ENCODE measurements around the gene STK32C. TPM values are rescaled to one million over a fixed set of nuclear protein-coding genes. Genes with fewer than 3 reads are reported as not detected.
"Not testable (repeated sequence)": the region's sequence is repeated elsewhere in the genome, so short reads cannot be mapped to it uniquely, and the experiment has no call there.

The STK32C gene
- total RNA-seq, 3 donors from 2014 or later: 14.8 to 18.0 (median 15.3) TPM

GRCh38 chr10:132305654-132306342 is 2.0 kb downstream of the STK32C start:
- peaks cover 10% of the 10 kb centered on the region for H3K4me1 Mint-ChIP-seq (ENCODE audit: low read depth)
- H3K27me3 Mint-ChIP-seq (ENCODE audit: low read depth): peaks cover 4% of the 10 kb centered on the region
- no peaks in the 10 kb centered on the region for H3K36me3 Mint-ChIP-seq (ENCODE audit: insufficient read depth)
- H3K9me3 Mint-ChIP-seq: no peaks in the 10 kb centered on the region
- no peak for ATAC-seq
- peak overlapping the region; percentile 90 for H3K4me3 Mint-ChIP-seq
- DNase-seq: no peak

GRCh38 chr10:132304756-132305509 is 2.8 kb downstream of the STK32C start:
- Mint-ChIP-seq H3K27me3 (ENCODE audit: low read depth) (peaks cover 4% of the 10 kb centered on the region), H3K4me3 (no peak overlapping the region), H3K36me3 (ENCODE audit: insufficient read depth) (no peaks in the 10 kb centered on the region), H3K9me3 (no peaks in the 10 kb centered on the region), H3K4me1 (ENCODE audit: low read depth) (peaks cover 10% of the 10 kb centered on the region)
- DNase-seq (no peak), ATAC-seq (no peak)

- DNase-seq (no peak), ATAC-seq (no peak)
- Mint-ChIP-seq H3K9me3 (no peaks in the 10 kb centered on the region), H3K27me3 (ENCODE audit: low read depth) (peaks cover 4% of the 10 kb centered on the region), H3K36me3 (ENCODE audit: insufficient read depth) (no peaks in the 10 kb centered on the region), H3K4me1 (ENCODE audit: low read depth) (peaks cover 10% of the 10 kb centered on the region), H3K4me3 (no peak overlapping the region)
These were observed 4.2 kb downstream of the STK32C start for GRCh38 chr10:132303361-132304115.

- H3K4me1 Mint-ChIP-seq (ENCODE audit: low read depth): peaks cover 12% of the 10 kb centered on the region
- H3K27me3 Mint-ChIP-seq (ENCODE audit: low read depth): peaks cover 4% of the 10 kb centered on the region
- no peaks in the 10 kb centered on the region for H3K9me3 Mint-ChIP-seq
- no peak overlapping the region for H3K4me3 Mint-ChIP-seq
- DNase-seq (no peak), ATAC-seq (no peak)
- no peaks in the 10 kb centered on the region for H3K36me3 Mint-ChIP-seq (ENCODE audit: insufficient read depth)
These were observed 5.1 kb downstream of the STK32C start for GRCh38 chr10:132302421-132303310.

- H3K4me3 Mint-ChIP-seq: no peak overlapping the region
- H3K4me1 Mint-ChIP-seq (ENCODE audit: low read depth): peaks cover 8% of the 10 kb centered on the region
- no peak for ATAC-seq
- no peaks in the 10 kb centered on the region for H3K36me3 Mint-ChIP-seq (ENCODE audit: insufficient read depth)
- no peaks in the 10 kb centered on the region for H3K9me3 Mint-ChIP-seq
- no peak for DNase-seq
- H3K27me3 Mint-ChIP-seq (ENCODE audit: low read depth): peaks cover 4% of the 10 kb centered on the region
These were observed 6.1 kb downstream of the STK32C start for GRCh38 chr10:132301371-132302330.

GRCh38 chr10:132300582-132300981 is 7.2 kb downstream of the STK32C start:
- Mint-ChIP-seq H3K36me3 (ENCODE audit: insufficient read depth) (no peaks in the 10 kb centered on the region), H3K9me3 (no peaks in the 10 kb centered on the region), H3K27me3 (ENCODE audit: low read depth) (no peaks in the 10 kb centered on the region), H3K4me1 (ENCODE audit: low read depth) (peaks cover 2% of the 10 kb centered on the region), H3K4me3 (no peak overlapping the region)
- DNase-seq: no peak
- ATAC-seq: no peak

GRCh38 chr10:132299371-132300336 is 8.1 kb downstream of the STK32C start:
- H3K36me3 Mint-ChIP-seq (ENCODE audit: insufficient read depth): peaks cover 3% of the 10 kb centered on the region
- ATAC-seq: no peak
- no peaks in the 10 kb centered on the region for H3K27me3 Mint-ChIP-seq (ENCODE audit: low read depth)
- no peak for DNase-seq
- H3K9me3 Mint-ChIP-seq: no peaks in the 10 kb centered on the region
- peaks cover 2% of the 10 kb centered on the region for H3K4me1 Mint-ChIP-seq (ENCODE audit: low read depth)
- no peak overlapping the region for H3K4me3 Mint-ChIP-seq

GRCh38 chr10:132298038-132298881 is 9.5 kb downstream of the STK32C start:
- DNase-seq (no peak), ATAC-seq (no peak)
- no peaks in the 10 kb centered on the region for H3K9me3 Mint-ChIP-seq
- H3K27me3 Mint-ChIP-seq (ENCODE audit: low read depth): no peaks in the 10 kb centered on the region
- peaks cover 4% of the 10 kb centered on the region for H3K4me1 Mint-ChIP-seq (ENCODE audit: low read depth)
- peaks cover 7% of the 10 kb centered on the region for H3K36me3 Mint-ChIP-seq (ENCODE audit: insufficient read depth)
- H3K4me3 Mint-ChIP-seq: no peak overlapping the region

- H3K4me3 Mint-ChIP-seq: no peak overlapping the region
These were observed 10.2 kb downstream of the STK32C start for GRCh38 chr10:132297526-132297925.

GRCh38 chr10:132296666-132297443 is 10.9 kb downstream of the STK32C start:
- H3K9me3 Mint-ChIP-seq: no peaks in the 10 kb centered on the region
- H3K27me3 Mint-ChIP-seq (ENCODE audit: low read depth): no peaks in the 10 kb centered on the region
- ATAC-seq (no peak), DNase-seq (no peak)
- no peak overlapping the region for H3K4me3 Mint-ChIP-seq
- peaks cover 4% of the 10 kb centered on the region for H3K4me1 Mint-ChIP-seq (ENCODE audit: low read depth)
- H3K36me3 Mint-ChIP-seq (ENCODE audit: insufficient read depth): peaks cover 7% of the 10 kb centered on the region

More at GRCh38 chr10:132297526-132297925, 10.2 kb downstream of the STK32C start:
- H3K9me3 Mint-ChIP-seq: no peaks in the 10 kb centered on the region
- no peak for DNase-seq
- H3K4me1 Mint-ChIP-seq (ENCODE audit: low read depth): peaks cover 4% of the 10 kb centered on the region
- ATAC-seq: no peak
- H3K36me3 Mint-ChIP-seq (ENCODE audit: insufficient read depth): peaks cover 7% of the 10 kb centered on the region
- H3K27me3 Mint-ChIP-seq (ENCODE audit: low read depth): no peaks in the 10 kb centered on the region

- DNase-seq; ATAC-seq; H3K4me3 Mint-ChIP-seq; H3K36me3 Mint-ChIP-seq (ENCODE audit: insufficient read depth); H3K9me3 Mint-ChIP-seq; H3K27me3 Mint-ChIP-seq (ENCODE audit: low read depth); H3K4me1 Mint-ChIP-seq (ENCODE audit: low read depth): not testable (repeated sequence)
These were observed 12.3 kb downstream of the STK32C start for GRCh38 chr10:132295481-132295880.

All from activated T-cell treated with anti-CD3 and anti-CD28 coated beads, Interleukin-2, amount 50 U/mL, for 4 hours (primary cell).